ENCODE measurements around the gene MICAL2.

GRCh38 chr11:12148882-12149281, 38.5 kb downstream of the MICAL2 start:
- TF ChIP-seq CREB1 (IDR thresholded peaks at IDR 0.05; ENCODE audit: low read depth) = no peak
- no peak for TF ChIP-seq TAF1 (IDR thresholded peaks at IDR 0.05; ENCODE audit: low read depth)
- TF ChIP-seq REST (IDR thresholded peaks at IDR 0.05; ENCODE audit: low read depth) = no peak
- TF ChIP-seq RAD21 (IDR thresholded peaks at IDR 0.05; ENCODE audit: low read depth) = no peak
- no peak for TF ChIP-seq TCF12 (IDR thresholded peaks at IDR 0.05; ENCODE audit: low read depth)
- TF ChIP-seq EP300 (IDR thresholded peaks at IDR 0.05; ENCODE audit: borderline replicate concordance) = no peak
- TF ChIP-seq CEBPB (IDR thresholded peaks at IDR 0.05) = no peak
- no peak for TF ChIP-seq YY1 (IDR thresholded peaks at IDR 0.05; ENCODE audit: low read depth)
- TF ChIP-seq USF1 (IDR thresholded peaks at IDR 0.05) = no peak

All from Ishikawa (cell line).